Liver (tissue), 9 donors: ENCODE results near the gene LHPP. TPM values are rescaled to one million over a fixed set of nuclear protein-coding genes. Genes with fewer than 3 reads are reported as not detected.

ENCODE experiments used
- DNase-seq: peaks from one replicate; pipeline ENCODE4 v3.0.0-alpha.2; 2017; ENCODE audit warnings: low spot score
- H3K27ac ChIP-seq, 2 donors: one replicate each; pipeline ENCODE4 v1.7.0; 2013; ENCODE audit warnings: inconsistent platforms in 2 of 2, low read length in 2 of 2, control low read depth in 1 of 2, low read depth in 1 of 2, mild to moderate bottlenecking in 1 of 2
- H3K27me3 ChIP-seq, 4 donors: one replicate each; pipeline versions ENCODE4 v1.6.1 to v1.7.0; 2013; ENCODE audit warnings: low read length in 3 of 4, inconsistent platforms in 1 of 4, mild to moderate bottlenecking in 1 of 4, moderate library complexity in 1 of 4; ENCODE audit not compliant: control insufficient read depth in 4 of 4, insufficient read depth in 4 of 4
- H3K36me3 ChIP-seq, 4 donors: one replicate each; pipeline versions ENCODE4 v1.6.1 to v1.7.0; 2013; ENCODE audit warnings: low read length in 3 of 4, mild to moderate bottlenecking in 3 of 4, low read depth in 1 of 4, moderate library complexity in 1 of 4; ENCODE audit not compliant: control insufficient read depth in 4 of 4, insufficient read depth in 3 of 4
- H3K4me1 ChIP-seq, 4 donors: one replicate each; pipeline versions ENCODE4 v1.6.1 to v1.7.0; 2013; ENCODE audit warnings: low read length in 3 of 4, mild to moderate bottlenecking in 3 of 4, moderate library complexity in 1 of 4; ENCODE audit not compliant: control insufficient read depth in 4 of 4, insufficient read depth in 4 of 4
- H3K4me3 ChIP-seq, 3 donors: one replicate each; pipeline versions ENCODE4 v1.6.1 to v1.7.0; 2013; ENCODE audit warnings: low read length in 3 of 3, control low read depth in 1 of 3, low read depth in 1 of 3, mild to moderate bottlenecking in 1 of 3
- H3K9ac ChIP-seq, 2 donors: one replicate each; pipeline ENCODE4 v1.7.0; 2013; ENCODE audit warnings: low read length in 2 of 2, mild to moderate bottlenecking in 2 of 2, moderate library complexity in 2 of 2, control low read depth in 1 of 2, low read depth in 1 of 2
- H3K9me3 ChIP-seq, 4 donors: one replicate each; pipeline versions ENCODE4 v1.6.1 to v1.7.0; 2013; ENCODE audit warnings: low read length in 3 of 4; ENCODE audit not compliant: control insufficient read depth in 4 of 4
- ATF3 ChIP-seq: IDR thresholded peaks from 2 replicates; pipeline ENCODE4 v1.6.1; 2016; ENCODE audit warnings: antibody characterized with exemption
- CTCF ChIP-seq: fragments of 150-350 bp; IDR thresholded peaks from 2 replicates; pipeline ENCODE4 v1.5.1; 2017; ENCODE audit warnings: improper control_type of control experiment, low read depth, low read length; ENCODE audit not compliant: missing input control
- EGR1 ChIP-seq, 2 donors: IDR thresholded peaks; 2 replicates each; pipeline ENCODE4 v1.6.1; 2016 to 2018; ENCODE audit warnings: antibody characterized with exemption in 2 of 2, low read depth in 2 of 2
- FOXA1 ChIP-seq: IDR thresholded peaks from 2 replicates; pipeline ENCODE4 v1.6.1; 2016; ENCODE audit warnings: antibody characterized with exemption
- FOXA2 ChIP-seq: IDR thresholded peaks from 2 replicates; pipeline ENCODE4 v1.6.1; 2016; ENCODE audit warnings: antibody characterized with exemption
- GABPA ChIP-seq, 2 donors: IDR thresholded peaks in 1 of 2; conservative IDR thresholded peaks in 1 of 2; 2 replicates each; pipeline ENCODE4 v1.6.1; 2016; ENCODE audit warnings: antibody characterized with exemption in 2 of 2, mild to moderate bottlenecking in 1 of 2, moderate library complexity in 1 of 2
- HNF4A ChIP-seq, 2 donors: conservative IDR thresholded peaks; 2 replicates each; pipeline ENCODE4 v1.6.1; 2016; ENCODE audit warnings: antibody characterized with exemption in 2 of 2, mild to moderate bottlenecking in 2 of 2
- HNF4G ChIP-seq: IDR thresholded peaks from 2 replicates; pipeline ENCODE4 v1.6.1; 2016; ENCODE audit warnings: antibody characterized with exemption
- JUND ChIP-seq, 2 donors: IDR thresholded peaks; 2 replicates each; pipeline ENCODE4 v1.6.1; 2016; ENCODE audit warnings: antibody characterized with exemption in 2 of 2
- MAX ChIP-seq: IDR thresholded peaks from 2 replicates; pipeline ENCODE4 v1.6.1; 2016; ENCODE audit warnings: antibody characterized with exemption
- NR2F2 ChIP-seq: IDR thresholded peaks from 2 replicates; pipeline ENCODE4 v1.6.1; 2016; ENCODE audit warnings: antibody characterized with exemption
- RAD21 ChIP-seq, 2 donors: IDR thresholded peaks; 2 replicates each; pipeline ENCODE4 v1.6.1; 2016; ENCODE audit warnings: antibody characterized with exemption in 2 of 2, mild to moderate bottlenecking in 2 of 2
- REST ChIP-seq: IDR thresholded peaks from 2 replicates; pipeline ENCODE4 v1.6.1; 2016; ENCODE audit warnings: antibody characterized with exemption, mild to moderate bottlenecking
- RXRA ChIP-seq, 2 donors: IDR thresholded peaks; 2 replicates each; pipeline ENCODE4 v1.6.1; 2017 to 2018; ENCODE audit warnings: antibody characterized with exemption in 2 of 2, mild to moderate bottlenecking in 1 of 2
- SP1 ChIP-seq: IDR thresholded peaks from 2 replicates; pipeline ENCODE4 v1.6.1; 2018; ENCODE audit warnings: antibody characterized with exemption, mild to moderate bottlenecking
- TAF1 ChIP-seq: conservative IDR thresholded peaks from 2 replicates; pipeline ENCODE4 v1.6.1; 2016; ENCODE audit warnings: antibody characterized with exemption, mild to moderate bottlenecking
- YY1 ChIP-seq: IDR thresholded peaks from 2 replicates; pipeline ENCODE4 v1.6.1; 2016; ENCODE audit warnings: antibody characterized with exemption, mild to moderate bottlenecking
- ZBTB33 ChIP-seq: IDR thresholded peaks from 2 replicates; pipeline ENCODE4 v1.6.1; 2016; ENCODE audit warnings: antibody characterized with exemption
- WGBS: extraction: QIAGEN DNeasy Blood & Tissue Kit; methylation state at CpG from one replicate; pipeline ENCODE4 v1.1.7; 2013; 5-methylcytosine and 5-hydroxymethylcytosine counted together
- polyA plus RNA-seq, 2 donors: library from polyadenylated mRNA; stranded (reverse) in 1 of 2; unstranded in 1 of 2; fragments of 200-250 nt in 1 of 2; fragments of >200 nt in 1 of 2; fragmentation: Nextera tagmentation in 1 of 2; extraction: Ambion mirVana in 1 of 2; gene quantifications; one replicate each; pipeline versions ENCODE4 v1.2.1 to v1.2.3, GENCODE V29; 2013 to 2015
- total RNA-seq, 2 donors: library from RNA; depleted of rRNA; stranded (reverse); fragments of >200 nt; gene quantifications; one replicate each; pipeline ENCODE4 v1.2.3, GENCODE V29; 2014
- donor health status: healthy.
- donor health status: healthy.
- donor health status: healthy.
- donor health status: healthy.
- donor health status: healthy.

Gene LHPP
- total and polyA plus RNA-seq, 4 donors = 15.9 to 39.9 (median 26.2) TPM

- Histone ChIP-seq H3K9ac (no peak overlapping the region), H3K36me3 (no peaks in the 10 kb centered on the region), H3K4me3 (no peak overlapping the region), H3K9me3 (no peaks in the 10 kb centered on the region), H3K27ac (no peak overlapping the region), H3K27me3 (no peaks in the 10 kb centered on the region), H3K4me1 (peaks cover 0 to 7% (median 0%) of the 10 kb centered on the region in 4 donors)
- TF ChIP-seq REST (no peak), MAX (no peak), GABPA (IDR thresholded peaks at IDR 0.05 in 1 of 2, conservative IDR thresholded peaks at IDR 0.05 in 1 of 2) (no peak), HNF4G (no peak), ATF3 (no peak), NR2F2 (no peak), RAD21 (IDR thresholded peaks at IDR 0.05) (no peak), HNF4A (conservative IDR thresholded peaks at IDR 0.05) (no peak), EGR1 (IDR thresholded peaks at IDR 0.05; ENCODE audit: low read depth in 2 of 2) (no peak), FOXA2 (no peak), TAF1 (no peak), ZBTB33 (no peak), FOXA1 (no peak), YY1 (no peak), RXRA (IDR thresholded peaks at IDR 0.05) (no peak), JUND (IDR thresholded peaks at IDR 0.05) (no peak), SP1 (no peak), CTCF (no peak)
- 85% methylated on average over 6 of the region's 6 CpGs for WGBS
- no peak for DNase-seq
Measured at GRCh38 chr10:124598196-124598595, 136.6 kb downstream of the LHPP start.
